ENCODE data around the gene OAS1.

OAS1 gene

GRCh38 chr12:112901271-112901670 is 5.5 kb upstream of the OAS1 start:
- no peak for TF ChIP-seq TARDBP (IDR thresholded peaks at IDR 0.05)
- TF ChIP-seq PKNOX1 (IDR thresholded peaks at IDR 0.05) = no peak
- TF ChIP-seq CTBP1 (IDR thresholded peaks at IDR 0.05; ENCODE audit: borderline replicate concordance) = no peak
- no peak for TF ChIP-seq SUZ12 (IDR thresholded peaks at IDR 0.05)
- TF ChIP-seq NFRKB (IDR thresholded peaks at IDR 0.05) = no peak
- no peak for TF ChIP-seq LEF1 (IDR thresholded peaks at IDR 0.05; ENCODE audit: borderline replicate concordance)
- TF ChIP-seq ARNT (IDR thresholded peaks at IDR 0.05) = no peak
- TF ChIP-seq SP1 (IDR thresholded peaks at IDR 0.05) = no peak
- no peak for TF ChIP-seq L3MBTL2 (conservative IDR thresholded peaks at IDR 0.05)
- TF ChIP-seq FOXM1 (IDR thresholded peaks at IDR 0.05; ENCODE audit: borderline replicate concordance) = no peak
- TF ChIP-seq BHLHE40 (IDR thresholded peaks at IDR 0.05; ENCODE audit: borderline replicate concordance) = no peak
- TF ChIP-seq ELF4 (IDR thresholded peaks at IDR 0.05) = no peak
- TF ChIP-seq FOXK2 (IDR thresholded peaks at IDR 0.05) = no peak
- TF ChIP-seq ZNF384 (IDR thresholded peaks at IDR 0.05) = no peak
- no peak for TF ChIP-seq HDGF (IDR thresholded peaks at IDR 0.05; ENCODE audit: borderline replicate concordance)
- TF ChIP-seq FOXA1 (IDR thresholded peaks at IDR 0.05) = no peak
- CTCF ChIA-PET = interaction anchor here (0.8 kb wide), 1 partner anchor 41 kb away, joined by 3 read pairs; no protein-coding TSS in a partner anchor
- no peak for DNase-seq (ENCODE audit: extremely low spot score)
- POLR2A ChIA-PET = no interaction called here

- DNase-seq (ENCODE audit: extremely low spot score) = no peak
- POLR2A ChIA-PET = no interaction called here
- CTCF ChIA-PET = no interaction called here
- TF ChIP-seq SUZ12 (IDR thresholded peaks at IDR 0.05) (no peak), CTBP1 (IDR thresholded peaks at IDR 0.05; ENCODE audit: borderline replicate concordance) (no peak), PKNOX1 (IDR thresholded peaks at IDR 0.05) (no peak), ELF4 (IDR thresholded peaks at IDR 0.05) (no peak), TARDBP (IDR thresholded peaks at IDR 0.05) (no peak), NFRKB (IDR thresholded peaks at IDR 0.05) (no peak), SP1 (IDR thresholded peaks at IDR 0.05) (no peak), FOXM1 (IDR thresholded peaks at IDR 0.05; ENCODE audit: borderline replicate concordance) (no peak), FOXA1 (IDR thresholded peaks at IDR 0.05) (no peak)
Observed at GRCh38 chr12:112904571-112904970, 2.2 kb upstream of the OAS1 start.

GRCh38 chr12:112905451-112906089 is 1.2 kb upstream of the OAS1 start:
- no peak for TF ChIP-seq FOXA1 (IDR thresholded peaks at IDR 0.05)
- no peak for TF ChIP-seq SUZ12 (IDR thresholded peaks at IDR 0.05)
- no peak for TF ChIP-seq ARNT (IDR thresholded peaks at IDR 0.05)
- TF ChIP-seq ELF4 (IDR thresholded peaks at IDR 0.05) = no peak
- TF ChIP-seq CTBP1 (IDR thresholded peaks at IDR 0.05; ENCODE audit: borderline replicate concordance) = no peak
- TF ChIP-seq PKNOX1 (IDR thresholded peaks at IDR 0.05) = no peak
- no peak for TF ChIP-seq FOXK2 (IDR thresholded peaks at IDR 0.05)
- TF ChIP-seq ZNF384 (IDR thresholded peaks at IDR 0.05) = no peak
- no peak for TF ChIP-seq LEF1 (IDR thresholded peaks at IDR 0.05; ENCODE audit: borderline replicate concordance)
- no peak for TF ChIP-seq TARDBP (IDR thresholded peaks at IDR 0.05)
- no peak for TF ChIP-seq NFRKB (IDR thresholded peaks at IDR 0.05)
- no peak for TF ChIP-seq SP1 (IDR thresholded peaks at IDR 0.05)
- TF ChIP-seq FOXM1 (IDR thresholded peaks at IDR 0.05; ENCODE audit: borderline replicate concordance) = no peak
- no peak for TF ChIP-seq L3MBTL2 (conservative IDR thresholded peaks at IDR 0.05)
- no peak for DNase-seq (ENCODE audit: extremely low spot score)
- POLR2A ChIA-PET = no interaction called here
- CTCF ChIA-PET = no interaction called here

- TF ChIP-seq HDGF (IDR thresholded peaks at IDR 0.05; ENCODE audit: borderline replicate concordance) = no peak
- no peak for TF ChIP-seq L3MBTL2 (conservative IDR thresholded peaks at IDR 0.05)
- no peak for TF ChIP-seq TARDBP (IDR thresholded peaks at IDR 0.05)
- no peak for TF ChIP-seq CTBP1 (IDR thresholded peaks at IDR 0.05; ENCODE audit: borderline replicate concordance)
- TF ChIP-seq LEF1 (IDR thresholded peaks at IDR 0.05; ENCODE audit: borderline replicate concordance) = no peak
- no peak for TF ChIP-seq SP1 (IDR thresholded peaks at IDR 0.05)
- TF ChIP-seq ARNT (IDR thresholded peaks at IDR 0.05) = no peak
- no peak for TF ChIP-seq FOXK2 (IDR thresholded peaks at IDR 0.05)
- TF ChIP-seq NFRKB (IDR thresholded peaks at IDR 0.05) = no peak
- no peak for TF ChIP-seq FOXM1 (IDR thresholded peaks at IDR 0.05; ENCODE audit: borderline replicate concordance)
- CTCF ChIA-PET = interaction anchor here (0.6 kb wide), 1 partner anchor 1118 kb away, joined by 10 read pairs; no protein-coding TSS in a partner anchor
- DNase-seq (ENCODE audit: extremely low spot score) = no peak
- POLR2A ChIA-PET = no interaction called here
Observed at GRCh38 chr12:112907415-112908157, 824 bp downstream of the OAS1 start.

- DNase-seq (ENCODE audit: extremely low spot score) = no peak
- no peak for TF ChIP-seq BHLHE40 (IDR thresholded peaks at IDR 0.05; ENCODE audit: borderline replicate concordance)
- TF ChIP-seq NFRKB (IDR thresholded peaks at IDR 0.05) = no peak
- TF ChIP-seq L3MBTL2 (conservative IDR thresholded peaks at IDR 0.05) = no peak
- no peak for TF ChIP-seq ELF4 (IDR thresholded peaks at IDR 0.05)
- TF ChIP-seq ARNT (IDR thresholded peaks at IDR 0.05) = no peak
- no peak for TF ChIP-seq FOXM1 (IDR thresholded peaks at IDR 0.05; ENCODE audit: borderline replicate concordance)
- no peak for TF ChIP-seq LEF1 (IDR thresholded peaks at IDR 0.05; ENCODE audit: borderline replicate concordance)
- TF ChIP-seq SP1 (IDR thresholded peaks at IDR 0.05) = no peak
- TF ChIP-seq ZNF384 (IDR thresholded peaks at IDR 0.05) = no peak
- TF ChIP-seq CTBP1 (IDR thresholded peaks at IDR 0.05; ENCODE audit: borderline replicate concordance) = no peak
- ChIA-PET POLR2A (no interaction called here), CTCF (no interaction called here)
Observed at GRCh38 chr12:112908548-112908947, 1.8 kb downstream of the OAS1 start.

Measured in HEK293T (cell line).